ENCODE measurements around the gene AAK1. TPM values are rescaled to one million over a fixed set of nuclear protein-coding genes. Genes with fewer than 3 reads are reported as not detected.

AAK1 gene
- total and polyA plus RNA-seq, 10 of the 15 experiments (the other 5 are each of a cell fraction or from before 2014, with no cell fraction given) = 2.9 to 41.4 (median 17.5) TPM

- TF ChIP-seq, protein P1, sequence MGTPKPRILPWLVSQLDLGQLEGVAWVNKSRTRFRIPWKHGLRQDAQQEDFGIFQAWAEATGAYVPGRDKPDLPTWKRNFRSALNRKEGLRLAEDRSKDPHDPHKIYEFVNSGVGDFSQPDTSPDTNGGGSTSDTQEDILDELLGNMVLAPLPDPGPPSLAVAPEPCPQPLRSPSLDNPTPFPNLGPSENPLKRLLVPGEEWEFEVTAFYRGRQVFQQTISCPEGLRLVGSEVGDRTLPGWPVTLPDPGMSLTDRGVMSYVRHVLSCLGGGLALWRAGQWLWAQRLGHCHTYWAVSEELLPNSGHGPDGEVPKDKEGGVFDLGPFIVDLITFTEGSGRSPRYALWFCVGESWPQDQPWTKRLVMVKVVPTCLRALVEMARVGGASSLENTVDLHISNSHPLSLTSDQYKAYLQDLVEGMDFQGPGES (IDR thresholded peaks at IDR 0.05) = no peak
- TF ChIP-seq ZBTB11 (CRISPR knock-in tag; IDR thresholded peaks at IDR 0.05) = no peak
- TF ChIP-seq SPI1 (IDR thresholded peaks at IDR 0.05; ENCODE audit: borderline replicate concordance, insufficient read depth, low read depth, low read length) = peak; percentile 27; the same call in 1 of the 2 replicates
- TF ChIP-seq ZNF24 (IDR thresholded peaks at IDR 0.05) = 0 out of 2 replicates have a peak, but pooled peaks have one; percentile 39
- no peak for TF ChIP-seq SIN3A (IDR thresholded peaks at IDR 0.05; ENCODE audit: low read depth, low read length)
- TF ChIP-seq RFX5 (IDR thresholded peaks at IDR 0.05; ENCODE audit: low read depth, low read length) = no peak
Measured at GRCh38 chr2:69535817-69536241, 107.7 kb downstream of the AAK1 start (continued).

- H3K9me3 ChIP-seq (replicated peaks; ENCODE audit: control insufficient read depth, insufficient read depth, low read length) = no peaks in the 10 kb centered on the region; the same call in 1 of the 3 replicates
- H3K4me2 ChIP-seq (ENCODE audit: control insufficient read depth, insufficient read depth) = no peak overlapping the region
- peaks cover 0 to 2% of the 10 kb centered on the region in 2 experiments for H3K36me3 ChIP-seq (ENCODE audit: control insufficient read depth in 2 of 2, insufficient read depth in 2 of 2, low read length in 1 of 2)
- WGBS (ENCODE audit: insufficient coverage, insufficient replicate concordance, low lambda C conversion rate, missing lambda C conversion rate) = 88% methylated on average over 7 of the region's 7 CpGs
- ATAC-seq (no peak), DNase-seq (ENCODE audit: low read depth, low spot score) (no peak), FAIRE-seq (no peak)
- in situ Hi-C loops (cut with MboI) (no loop called here), intact Hi-C loops (cut with micrococcal nuclease; ENCODE audit: unreplicated experiment) (no loop called here)
- no TSS peak for BruUV-seq (replicated peaks)
- H2AFZ ChIP-seq (ENCODE audit: control insufficient read depth, low read depth, low read length) = no peak overlapping the region
- H3K27me3 ChIP-seq (replicated peaks in 1 of 2; ENCODE audit: control insufficient read depth in 2 of 2, insufficient read depth in 2 of 2, low read length in 1 of 2) = no peaks in the 10 kb centered on the region
- no peak overlapping the region for H3K9ac ChIP-seq (ENCODE audit: control insufficient read depth, insufficient read depth, low read length)
- no peaks in the 10 kb centered on the region for H4K20me1 ChIP-seq (ENCODE audit: control insufficient read depth, insufficient read depth)
- ChIA-PET RAD21 (ENCODE audit: unreplicated experiment) (no interaction called here), CTCF (no interaction called here), POLR2A (no interaction called here), SMC1A (ENCODE audit: uncharacterized antibody, unreplicated experiment) (no interaction called here)
- no peak overlapping the region for H3K27ac ChIP-seq (ENCODE audit: control insufficient read depth, insufficient read depth)
- no peak overlapping the region for H3K4me3 ChIP-seq
- H3K79me2 ChIP-seq (ENCODE audit: control insufficient read depth, insufficient read depth, low read length) = no peaks in the 10 kb centered on the region
- peaks cover 4% of the 10 kb centered on the region for H3K4me1 ChIP-seq (ENCODE audit: control insufficient read depth, insufficient read depth, low read length)
- TF ChIP-seq ZNF384 (IDR thresholded peaks at IDR 0.05; ENCODE audit: borderline replicate concordance, low read depth, low read length) = no peak
- TF ChIP-seq SUZ12 (IDR thresholded peaks at IDR 0.05; ENCODE audit: unreplicated experiment) = no peak
- TF ChIP-seq, protein P2, sequence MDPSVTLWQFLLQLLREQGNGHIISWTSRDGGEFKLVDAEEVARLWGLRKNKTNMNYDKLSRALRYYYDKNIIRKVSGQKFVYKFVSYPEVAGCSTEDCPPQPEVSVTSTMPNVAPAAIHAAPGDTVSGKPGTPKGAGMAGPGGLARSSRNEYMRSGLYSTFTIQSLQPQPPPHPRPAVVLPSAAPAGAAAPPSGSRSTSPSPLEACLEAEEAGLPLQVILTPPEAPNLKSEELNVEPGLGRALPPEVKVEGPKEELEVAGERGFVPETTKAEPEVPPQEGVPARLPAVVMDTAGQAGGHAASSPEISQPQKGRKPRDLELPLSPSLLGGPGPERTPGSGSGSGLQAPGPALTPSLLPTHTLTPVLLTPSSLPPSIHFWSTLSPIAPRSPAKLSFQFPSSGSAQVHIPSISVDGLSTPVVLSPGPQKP (IDR thresholded peaks at IDR 0.05; ENCODE audit: low read depth, low read length) = no peak
- TF ChIP-seq SMARCA5 (IDR thresholded peaks at IDR 0.05) = no peak
- TF ChIP-seq ZZZ3 (IDR thresholded peaks at IDR 0.05; ENCODE audit: control insufficient read depth, insufficient read length, low read depth) = no peak
- no peak for TF ChIP-seq E2F8 (IDR thresholded peaks at IDR 0.05; ENCODE audit: low read depth, partially characterized antibody)
- no peak for TF ChIP-seq EGR1 (IDR thresholded peaks at IDR 0.05; ENCODE audit: borderline replicate concordance in 1 of 2, low read depth in 2 of 2, low read length in 2 of 2)
Measured at GRCh38 chr2:69531186-69531585, 112.4 kb downstream of the AAK1 start.

Data from GM12878 (cell line).